DOHH2 (cell line): ENCODE data around the gene NRXN3.

Experiments
- EZH2phosphoT487 ChIP-seq: fragments of 200-600 bp; sonication (generic); IDR thresholded peaks from 2 replicates; pipeline ENCODE4 v1.6.1; 2017; ENCODE audit warnings: borderline replicate concordance, mild to moderate bottlenecking, antibody characterized with exemption, low read length, moderate library complexity, mixed read lengths
- TF ChIP-seq, protein P1 (sequence below): fragments of 200-600 bp; sonication (generic); IDR thresholded peaks from one replicate; pipeline ENCODE4 v1.5.1; 2014; ENCODE audit warnings: antibody characterized with exemption, mild to moderate bottlenecking, low read depth, low read length; ENCODE audit not compliant: poor library complexity, severe bottlenecking

DNA sequence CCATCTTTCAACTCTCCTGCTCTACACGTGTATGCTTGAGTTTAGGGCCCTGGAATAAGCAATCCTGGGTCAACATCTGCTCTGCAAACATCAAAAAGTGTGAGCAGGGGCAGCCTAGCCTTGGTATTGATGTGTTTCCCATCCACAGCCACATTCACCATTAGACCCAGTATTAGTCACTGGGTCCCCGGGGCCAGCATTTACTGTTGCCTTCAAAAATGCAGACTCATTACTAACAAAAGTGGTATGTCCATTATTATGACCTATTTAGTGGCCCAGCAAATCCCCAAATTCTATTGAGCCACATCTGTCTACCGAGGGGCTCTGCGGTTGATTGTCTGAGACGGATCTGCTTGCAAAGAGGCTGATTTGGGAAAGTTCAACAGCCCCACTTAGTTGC is 1379.3 kb downstream of the NRXN3 start:
- TF ChIP-seq, protein P1, sequence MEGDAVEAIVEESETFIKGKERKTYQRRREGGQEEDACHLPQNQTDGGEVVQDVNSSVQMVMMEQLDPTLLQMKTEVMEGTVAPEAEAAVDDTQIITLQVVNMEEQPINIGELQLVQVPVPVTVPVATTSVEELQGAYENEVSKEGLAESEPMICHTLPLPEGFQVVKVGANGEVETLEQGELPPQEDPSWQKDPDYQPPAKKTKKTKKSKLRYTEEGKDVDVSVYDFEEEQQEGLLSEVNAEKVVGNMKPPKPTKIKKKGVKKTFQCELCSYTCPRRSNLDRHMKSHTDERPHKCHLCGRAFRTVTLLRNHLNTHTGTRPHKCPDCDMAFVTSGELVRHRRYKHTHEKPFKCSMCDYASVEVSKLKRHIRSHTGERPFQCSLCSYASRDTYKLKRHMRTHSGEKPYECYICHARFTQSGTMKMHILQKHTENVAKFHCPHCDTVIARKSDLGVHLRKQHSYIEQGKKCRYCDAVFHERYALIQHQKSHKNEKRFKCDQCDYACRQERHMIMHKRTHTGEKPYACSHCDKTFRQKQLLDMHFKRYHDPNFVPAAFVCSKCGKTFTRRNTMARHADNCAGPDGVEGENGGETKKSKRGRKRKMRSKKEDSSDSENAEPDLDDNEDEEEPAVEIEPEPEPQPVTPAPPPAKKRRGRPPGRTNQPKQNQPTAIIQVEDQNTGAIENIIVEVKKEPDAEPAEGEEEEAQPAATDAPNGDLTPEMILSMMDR: no peak
- TF ChIP-seq EZH2phosphoT487: no peak
